ENCODE results near the gene MAP6D1. TPM values are rescaled to one million over a fixed set of nuclear protein-coding genes. Genes with fewer than 3 reads are reported as not detected.

MAP6D1 gene
- total and polyA plus RNA-seq, 5 donors: 1.0 to 2.5 (median 1.6) TPM

DNA sequence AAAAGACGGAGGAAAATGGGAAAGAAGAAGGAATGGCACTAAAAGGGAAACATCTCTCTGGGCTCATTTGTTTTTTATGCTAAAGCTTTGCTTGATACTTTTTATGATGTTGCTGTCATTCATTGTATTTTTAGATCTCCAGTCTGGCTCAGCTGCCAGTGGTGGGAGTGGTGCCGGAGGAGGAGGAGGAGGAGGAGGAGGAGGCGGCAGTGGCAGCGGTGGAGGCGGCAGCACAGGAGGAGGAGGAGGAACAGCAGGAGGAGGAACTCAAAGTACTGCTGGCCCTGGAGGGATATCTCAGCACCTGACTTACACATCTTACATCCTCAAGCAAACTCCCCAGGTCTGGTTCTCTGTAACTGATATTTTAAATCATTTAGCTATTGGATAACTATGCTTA, 49.6 kb downstream of the MAP6D1 start:
- peak in 2 of 3 donors; percentile 65 to 81 for DNase-seq
- H3K27ac ChIP-seq (ENCODE audit: low read length): no peak overlapping the region
- ATAC-seq: peak; percentile 62 to 80
- H3K4me1 ChIP-seq (ENCODE audit: control insufficient read depth, insufficient read depth, low read length): no peaks in the 10 kb centered on the region
- WGBS: 57% methylated on average over 5 of the region's 5 CpGs
- no peaks in the 10 kb centered on the region for H3K27me3 ChIP-seq (ENCODE audit: control insufficient read depth, insufficient read depth)
- H3K9me3 ChIP-seq (ENCODE audit: control insufficient read depth, low read length): no peaks in the 10 kb centered on the region
- H3K4me3 ChIP-seq (ENCODE audit: low read length): no peak overlapping the region
- intact Hi-C loops (cut with DNase I): no loop called here

DNA sequence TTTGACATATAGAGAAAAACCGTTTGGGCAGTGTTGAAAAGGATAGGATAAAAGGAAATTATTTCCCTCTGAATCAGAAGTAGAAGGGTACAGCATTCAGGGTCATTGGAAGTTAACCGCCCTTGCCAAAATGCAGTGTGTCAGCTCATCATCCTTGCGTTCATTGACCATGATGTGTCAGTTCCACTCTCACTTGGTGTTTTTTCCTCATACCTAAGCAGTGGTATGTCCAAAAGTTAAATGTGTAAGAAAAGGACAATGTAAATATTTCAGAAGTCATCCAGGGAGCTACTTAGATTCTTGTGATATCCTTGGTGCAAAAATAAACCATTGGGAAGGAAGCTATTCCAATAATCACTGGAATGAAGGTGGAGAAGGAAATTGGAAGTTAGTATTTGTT, 50.7 kb downstream of the MAP6D1 start:
- ATAC-seq (no peak), DNase-seq (no peak)
- 74% methylated on average over 3 of the region's 3 CpGs for WGBS
- Histone ChIP-seq H3K27ac (ENCODE audit: low read length) (no peak overlapping the region), H3K4me1 (ENCODE audit: control insufficient read depth, insufficient read depth, low read length) (no peaks in the 10 kb centered on the region), H3K9me3 (ENCODE audit: control insufficient read depth, low read length) (no peaks in the 10 kb centered on the region), H3K4me3 (ENCODE audit: low read length) (no peak overlapping the region), H3K27me3 (ENCODE audit: control insufficient read depth, insufficient read depth) (no peaks in the 10 kb centered on the region)
- intact Hi-C loops (cut with DNase I): no loop called here

GRCh38 chr3:183769453-183769852, 55.9 kb downstream of the MAP6D1 start:
- no peak overlapping the region for H3K4me3 ChIP-seq (ENCODE audit: low read length)
- peaks cover 3% of the 10 kb centered on the region for H3K4me1 ChIP-seq (ENCODE audit: control insufficient read depth, insufficient read depth, low read length)
- H3K27ac ChIP-seq (ENCODE audit: low read length): no peak overlapping the region
- no peaks in the 10 kb centered on the region for H3K9me3 ChIP-seq (ENCODE audit: control insufficient read depth, low read length)
- no peak for ATAC-seq
- WGBS: 97% methylated on average over 9 of the region's 9 CpGs
- H3K27me3 ChIP-seq (ENCODE audit: control insufficient read depth, insufficient read depth): no peaks in the 10 kb centered on the region
- intact Hi-C loops (cut with DNase I): loop anchor here (5.0 to 10.0 kb wide), 5 partner anchors 75 to 305 kb away; partner anchors contain the start of gene YEATS2 (in 1 of the 4)
- DNase-seq: no peak

GRCh38 chr3:183768114-183768513, 57.3 kb downstream of the MAP6D1 start:
- DNase-seq: no peak
- H3K27me3 ChIP-seq (ENCODE audit: control insufficient read depth, insufficient read depth): no peaks in the 10 kb centered on the region
- intact Hi-C loops (cut with DNase I): loop anchor here (5.0 to 10.0 kb wide), 5 partner anchors 73 to 303 kb away; partner anchors contain the start of gene YEATS2 (in 1 of the 4)
- peaks cover 3% of the 10 kb centered on the region for H3K4me1 ChIP-seq (ENCODE audit: control insufficient read depth, insufficient read depth, low read length)
- 83% methylated on average over 8 of the region's 8 CpGs for WGBS
- ATAC-seq: no peak
- no peak overlapping the region for H3K27ac ChIP-seq (ENCODE audit: low read length)
- H3K9me3 ChIP-seq (ENCODE audit: control insufficient read depth, low read length): no peaks in the 10 kb centered on the region
- H3K4me3 ChIP-seq (ENCODE audit: low read length): no peak overlapping the region

DNA sequence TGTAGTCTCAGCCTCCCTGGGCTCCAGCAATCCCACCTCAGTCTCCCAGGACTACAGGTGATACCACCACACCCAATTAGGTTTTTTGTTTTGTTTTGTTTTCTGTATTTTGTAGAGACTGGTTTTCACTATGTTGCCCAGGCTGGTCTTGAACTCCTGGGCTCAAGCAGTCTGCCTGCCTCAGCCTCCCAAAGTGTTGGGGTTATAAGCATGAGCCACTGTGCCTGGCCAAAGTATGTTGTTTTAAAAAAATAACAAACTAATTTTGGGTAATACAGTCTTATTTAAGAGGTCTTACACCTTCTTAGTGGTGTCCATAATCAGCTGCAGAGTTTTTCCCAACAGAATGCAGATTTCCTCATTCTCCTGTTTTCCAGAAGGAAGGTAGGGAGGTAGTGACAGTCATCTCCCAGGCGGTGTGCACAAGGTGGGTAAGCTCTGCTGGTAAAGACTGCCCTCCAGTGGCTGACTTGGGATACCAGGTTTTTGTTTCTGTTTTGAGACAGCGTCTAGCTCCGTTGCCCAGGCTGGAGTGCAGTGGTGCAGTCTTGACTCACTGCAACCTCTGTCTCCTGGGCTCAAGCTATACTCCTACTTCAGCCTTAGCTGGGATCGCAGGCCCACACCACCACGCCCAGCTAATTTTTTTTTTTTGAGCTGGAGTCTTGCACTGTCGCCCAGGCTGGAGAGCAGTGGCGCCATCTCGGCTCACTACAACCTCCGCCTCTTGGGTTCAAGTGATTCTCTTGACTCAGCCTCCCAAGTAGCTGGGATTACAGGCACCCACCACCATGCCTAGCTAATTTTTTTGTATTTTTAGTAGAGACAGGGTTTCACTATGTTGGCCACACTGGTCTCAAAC, 58.4 kb downstream of the MAP6D1 start:
- WGBS: 62% methylated on average over 9 of the region's 9 CpGs
- no peak overlapping the region for H3K4me3 ChIP-seq (ENCODE audit: low read length)

GRCh38 chr3:183766107-183766506, 59.3 kb downstream of the MAP6D1 start:
- intact Hi-C loops (cut with DNase I): loop anchor here (2.0 to 10.0 kb wide), 6 partner anchors 71 to 301 kb away; partner anchors contain the start of gene YEATS2 (in 1 of the 4)
- DNase-seq: no peak
- no peak for ATAC-seq
- peaks cover 3% of the 10 kb centered on the region for H3K4me1 ChIP-seq (ENCODE audit: control insufficient read depth, insufficient read depth, low read length)
- no peaks in the 10 kb centered on the region for H3K9me3 ChIP-seq (ENCODE audit: control insufficient read depth, low read length)
- H3K27ac ChIP-seq (ENCODE audit: low read length): no peak overlapping the region
- no peaks in the 10 kb centered on the region for H3K27me3 ChIP-seq (ENCODE audit: control insufficient read depth, insufficient read depth)
- H3K4me3 ChIP-seq (ENCODE audit: low read length): no peak overlapping the region

More for the DNA sequence above, 58.4 kb downstream of the MAP6D1 start:
- no peaks in the 10 kb centered on the region for H3K27me3 ChIP-seq (ENCODE audit: control insufficient read depth, insufficient read depth)
- H3K9me3 ChIP-seq (ENCODE audit: control insufficient read depth, low read length): no peaks in the 10 kb centered on the region
- H3K27ac ChIP-seq (ENCODE audit: low read length): no peak overlapping the region
- ATAC-seq: peak; percentile 84 to 90
- intact Hi-C loops (cut with DNase I): loop anchor here (2.0 to 10.0 kb wide), 6 partner anchors 72 to 302 kb away; partner anchors contain the start of gene YEATS2 (in 1 of the 4)
- peaks cover 3% of the 10 kb centered on the region for H3K4me1 ChIP-seq (ENCODE audit: control insufficient read depth, insufficient read depth, low read length)
- peak; percentile 52 to 76 (median 70) for DNase-seq

Other genes with a start within 250 kb of the MAP6D1 start
- 100 to 1,000 TPM; 105 to 179 (median 160) TPM for gene KLHL24, start 190.0 kb downstream of the MAP6D1 start, total RNA-seq
- gene KLHL24, start 190.0 kb downstream of the MAP6D1 start, polyA plus RNA-seq: 44.4 TPM
- 10 to 100 TPM; 11.6 to 12.0 (median 11.7) TPM for gene YEATS2, start 127.8 kb downstream of the MAP6D1 start, total RNA-seq
- gene YEATS2, start 127.8 kb downstream of the MAP6D1 start, polyA plus RNA-seq: 6.0 TPM
- gene PARL, start 59.3 kb upstream of the MAP6D1 start, total RNA-seq: 10 to 100 TPM; 53.6 to 82.2 (median 62.3) TPM
- gene PARL, start 59.3 kb upstream of the MAP6D1 start, polyA plus RNA-seq: 62.0 TPM
- gene ABCC5, start 192.3 kb upstream of the MAP6D1 start, total RNA-seq: 10 to 100 TPM; 43.5 to 60.7 (median 52.7) TPM
- 28.9 TPM for gene ABCC5, start 192.3 kb upstream of the MAP6D1 start, polyA plus RNA-seq
- gene HTR3D, start 206.2 kb upstream of the MAP6D1 start, total RNA-seq: not detected
- gene HTR3D, start 206.2 kb upstream of the MAP6D1 start, polyA plus RNA-seq: not detected
- gene HTR3C, start 227.5 kb upstream of the MAP6D1 start, total RNA-seq: not detected
- not detected for gene HTR3C, start 227.5 kb upstream of the MAP6D1 start, polyA plus RNA-seq

Data from right cardiac atrium (tissue), 5 donors.